Measurements from ENCODE around the gene SAP30BP. TPM values are rescaled to one million over a fixed set of nuclear protein-coding genes. Genes with fewer than 3 reads are reported as not detected.

Gene SAP30BP
- total and polyA plus RNA-seq, 10 of the 15 experiments (the other 5 are each of a cell fraction or from before 2014, with no cell fraction given), result 57.9 to 166 (median 94.5) TPM

DNA sequence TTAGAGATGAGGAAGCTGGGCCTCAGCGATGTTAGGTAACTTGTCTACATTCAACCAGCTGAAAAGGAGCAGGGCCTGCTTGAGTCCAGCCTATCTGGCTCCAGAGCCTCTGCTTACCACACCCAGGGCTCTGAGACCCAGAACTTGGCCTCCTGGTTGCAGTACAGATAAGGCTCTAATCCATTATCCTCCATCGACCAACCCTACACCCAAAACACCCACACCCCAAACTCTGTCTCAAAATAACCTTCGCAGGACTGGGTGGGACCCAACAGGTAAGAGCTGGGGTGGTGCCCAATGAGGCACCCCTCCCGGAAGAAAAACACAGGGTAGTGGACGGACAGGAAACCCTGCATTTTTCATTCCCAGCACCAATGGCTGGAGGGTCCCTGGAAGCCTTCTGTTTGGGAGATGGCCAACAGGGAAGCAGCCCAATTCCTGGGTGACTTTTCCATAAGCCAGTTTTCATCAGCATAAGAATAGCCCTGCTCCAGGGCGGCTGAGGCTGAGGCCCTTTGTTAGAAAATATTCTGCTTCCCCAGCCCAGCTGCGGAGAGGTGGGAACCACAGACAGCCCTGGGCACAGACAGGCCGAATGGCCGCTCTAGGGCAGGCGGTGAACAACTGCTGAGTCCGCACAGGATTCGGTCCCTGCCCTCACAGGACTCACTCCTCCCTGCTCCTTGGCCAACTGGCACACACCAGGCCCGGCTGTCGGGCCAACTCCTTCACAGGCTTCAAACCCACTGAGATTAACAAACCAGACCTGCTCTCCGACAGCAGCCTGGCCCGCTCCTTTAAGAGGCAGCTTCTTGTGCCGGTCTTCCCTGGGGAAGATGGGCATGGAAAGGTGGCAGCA lies 24.1 kb upstream of the SAP30BP start:
- H2AFZ ChIP-seq (ENCODE audit: control insufficient read depth, low read depth, low read length), result no peak overlapping the region
- ChIA-PET CTCF (interaction anchor here (0.6 to 10.0 kb wide), 4 partner anchors 9 to 105 kb away, joined by 3 to 89 read pairs (median 13); partner anchors contain the start of gene SMIM5), SMC1A (ENCODE audit: uncharacterized antibody, unreplicated experiment) (interaction anchor here (2.1 kb wide), 1 partner anchor 10 kb away, joined by 7 read pairs; the partner anchor contains the start of gene SMIM5), POLR2A (no interaction called here), RAD21 (ENCODE audit: unreplicated experiment) (interaction anchor here (0.5 to 4.3 kb wide), 3 partner anchors 10 to 105 kb away, joined by 4 to 33 read pairs (median 4); partner anchors contain the start of gene SMIM5)
- H3K4me1 ChIP-seq (ENCODE audit: control insufficient read depth, insufficient read depth, low read length), result peaks cover 14% of the 10 kb centered on the region
- H3K4me3 ChIP-seq, result no peak overlapping the region
- BruUV-seq (replicated peaks), result no TSS peak
- DNase-seq (ENCODE audit: low read depth, low spot score), result no peak
- peaks cover 3 to 7% of the 10 kb centered on the region in 2 experiments; a peak in 3 of 4 replicates for H3K36me3 ChIP-seq (ENCODE audit: control insufficient read depth in 2 of 2, insufficient read depth in 2 of 2, low read length in 1 of 2)
- intact Hi-C loops (cut with micrococcal nuclease; ENCODE audit: unreplicated experiment) (no loop called here), in situ Hi-C loops (cut with MboI) (no loop called here)
- no peak for FAIRE-seq
- WGBS (ENCODE audit: insufficient coverage, insufficient replicate concordance, low lambda C conversion rate, missing lambda C conversion rate), result 97% methylated on average over 17 of the region's 17 CpGs
- no peak overlapping the region for H3K9ac ChIP-seq (ENCODE audit: control insufficient read depth, insufficient read depth, low read length)
- H3K79me2 ChIP-seq (ENCODE audit: control insufficient read depth, insufficient read depth, low read length), result no peaks in the 10 kb centered on the region
- no peak overlapping the region for H3K4me2 ChIP-seq (ENCODE audit: control insufficient read depth, insufficient read depth)
- H3K9me3 ChIP-seq (replicated peaks; ENCODE audit: control insufficient read depth, insufficient read depth, low read length), result no peaks in the 10 kb centered on the region
- TF ChIP-seq CBFB (IDR thresholded peaks at IDR 0.05; ENCODE audit: low read depth) (no peak), NFIC (IDR thresholded peaks at IDR 0.05; ENCODE audit: low read depth, low read length) (no peak), MYB (IDR thresholded peaks at IDR 0.05; ENCODE audit: borderline replicate concordance, low read depth, low read length) (no peak), SP1 (IDR thresholded peaks at IDR 0.05; ENCODE audit: low read depth, low read length) (no peak), POLR2AphosphoS5 (IDR thresholded peaks at IDR 0.05; ENCODE audit: low read length) (no peak), IKZF2 (IDR thresholded peaks at IDR 0.05) (no peak), NR2F1 (conservative IDR thresholded peaks at IDR 0.05) (no peak)
- TF ChIP-seq, protein P1, sequence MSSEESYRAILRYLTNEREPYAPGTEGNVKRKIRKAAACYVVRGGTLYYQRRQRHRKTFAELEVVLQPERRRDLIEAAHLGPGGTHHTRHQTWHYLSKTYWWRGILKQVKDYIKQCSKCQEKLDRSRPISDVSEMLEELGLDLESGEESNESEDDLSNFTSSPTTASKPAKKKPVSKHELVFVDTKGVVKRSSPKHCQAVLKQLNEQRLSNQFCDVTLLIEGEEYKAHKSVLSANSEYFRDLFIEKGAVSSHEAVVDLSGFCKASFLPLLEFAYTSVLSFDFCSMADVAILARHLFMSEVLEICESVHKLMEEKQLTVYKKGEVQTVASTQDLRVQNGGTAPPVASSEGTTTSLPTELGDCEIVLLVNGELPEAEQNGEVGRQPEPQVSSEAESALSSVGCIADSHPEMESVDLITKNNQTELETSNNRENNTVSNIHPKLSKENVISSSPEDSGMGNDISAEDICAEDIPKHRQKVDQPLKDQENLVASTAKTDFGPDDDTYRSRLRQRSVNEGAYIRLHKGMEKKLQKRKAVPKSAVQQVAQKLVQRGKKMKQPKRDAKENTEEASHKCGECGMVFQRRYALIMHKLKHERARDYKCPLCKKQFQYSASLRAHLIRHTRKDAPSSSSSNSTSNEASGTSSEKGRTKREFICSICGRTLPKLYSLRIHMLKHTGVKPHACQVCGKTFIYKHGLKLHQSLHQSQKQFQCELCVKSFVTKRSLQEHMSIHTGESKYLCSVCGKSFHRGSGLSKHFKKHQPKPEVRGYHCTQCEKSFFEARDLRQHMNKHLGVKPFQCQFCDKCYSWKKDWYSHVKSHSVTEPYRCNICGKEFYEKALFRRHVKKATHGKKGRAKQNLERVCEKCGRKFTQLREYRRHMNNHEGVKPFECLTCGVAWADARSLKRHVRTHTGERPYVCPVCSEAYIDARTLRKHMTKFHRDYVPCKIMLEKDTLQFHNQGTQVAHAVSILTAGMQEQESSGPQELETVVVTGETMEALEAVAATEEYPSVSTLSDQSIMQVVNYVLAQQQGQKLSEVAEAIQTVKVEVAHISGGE (CRISPR knock-in tag; IDR thresholded peaks at IDR 0.05), result no peak
- TF ChIP-seq, protein P2, sequence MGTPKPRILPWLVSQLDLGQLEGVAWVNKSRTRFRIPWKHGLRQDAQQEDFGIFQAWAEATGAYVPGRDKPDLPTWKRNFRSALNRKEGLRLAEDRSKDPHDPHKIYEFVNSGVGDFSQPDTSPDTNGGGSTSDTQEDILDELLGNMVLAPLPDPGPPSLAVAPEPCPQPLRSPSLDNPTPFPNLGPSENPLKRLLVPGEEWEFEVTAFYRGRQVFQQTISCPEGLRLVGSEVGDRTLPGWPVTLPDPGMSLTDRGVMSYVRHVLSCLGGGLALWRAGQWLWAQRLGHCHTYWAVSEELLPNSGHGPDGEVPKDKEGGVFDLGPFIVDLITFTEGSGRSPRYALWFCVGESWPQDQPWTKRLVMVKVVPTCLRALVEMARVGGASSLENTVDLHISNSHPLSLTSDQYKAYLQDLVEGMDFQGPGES (IDR thresholded peaks at IDR 0.05), result no peak
- TF ChIP-seq, protein P3, sequence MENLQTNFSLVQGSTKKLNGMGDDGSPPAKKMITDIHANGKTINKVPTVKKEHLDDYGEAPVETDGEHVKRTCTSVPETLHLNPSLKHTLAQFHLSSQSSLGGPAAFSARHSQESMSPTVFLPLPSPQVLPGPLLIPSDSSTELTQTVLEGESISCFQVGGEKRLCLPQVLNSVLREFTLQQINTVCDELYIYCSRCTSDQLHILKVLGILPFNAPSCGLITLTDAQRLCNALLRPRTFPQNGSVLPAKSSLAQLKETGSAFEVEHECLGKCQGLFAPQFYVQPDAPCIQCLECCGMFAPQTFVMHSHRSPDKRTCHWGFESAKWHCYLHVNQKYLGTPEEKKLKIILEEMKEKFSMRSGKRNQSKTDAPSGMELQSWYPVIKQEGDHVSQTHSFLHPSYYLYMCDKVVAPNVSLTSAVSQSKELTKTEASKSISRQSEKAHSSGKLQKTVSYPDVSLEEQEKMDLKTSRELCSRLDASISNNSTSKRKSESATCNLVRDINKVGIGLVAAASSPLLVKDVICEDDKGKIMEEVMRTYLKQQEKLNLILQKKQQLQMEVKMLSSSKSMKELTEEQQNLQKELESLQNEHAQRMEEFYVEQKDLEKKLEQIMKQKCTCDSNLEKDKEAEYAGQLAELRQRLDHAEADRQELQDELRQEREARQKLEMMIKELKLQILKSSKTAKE (IDR thresholded peaks at IDR 0.05; ENCODE audit: low read depth, poor library complexity, severe bottlenecking), result no peak
- H3K27ac ChIP-seq (ENCODE audit: control insufficient read depth, insufficient read depth), result no peak overlapping the region
- H3K27me3 ChIP-seq (replicated peaks in 1 of 2; ENCODE audit: control insufficient read depth in 2 of 2, insufficient read depth in 2 of 2, low read length in 1 of 2), result no peaks in the 10 kb centered on the region
- ATAC-seq, result no peak
- H4K20me1 ChIP-seq (ENCODE audit: control insufficient read depth, insufficient read depth), result no peaks in the 10 kb centered on the region
